ENCODE data around the gene PRKCB. TPM values are rescaled to one million over a fixed set of nuclear protein-coding genes. Genes with fewer than 3 reads are reported as not detected.

The PRKCB gene
- total and polyA plus RNA-seq, 4 donors, result 1.6 to 9.4 (median 4.0) TPM

GRCh38 chr16:24163935-24164334 lies 328.2 kb downstream of the PRKCB start (continued):
- TF ChIP-seq, protein P1, sequence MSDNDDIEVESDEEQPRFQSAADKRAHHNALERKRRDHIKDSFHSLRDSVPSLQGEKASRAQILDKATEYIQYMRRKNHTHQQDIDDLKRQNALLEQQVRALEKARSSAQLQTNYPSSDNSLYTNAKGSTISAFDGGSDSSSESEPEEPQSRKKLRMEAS (IDR thresholded peaks at IDR 0.05), result no peak

DNA sequence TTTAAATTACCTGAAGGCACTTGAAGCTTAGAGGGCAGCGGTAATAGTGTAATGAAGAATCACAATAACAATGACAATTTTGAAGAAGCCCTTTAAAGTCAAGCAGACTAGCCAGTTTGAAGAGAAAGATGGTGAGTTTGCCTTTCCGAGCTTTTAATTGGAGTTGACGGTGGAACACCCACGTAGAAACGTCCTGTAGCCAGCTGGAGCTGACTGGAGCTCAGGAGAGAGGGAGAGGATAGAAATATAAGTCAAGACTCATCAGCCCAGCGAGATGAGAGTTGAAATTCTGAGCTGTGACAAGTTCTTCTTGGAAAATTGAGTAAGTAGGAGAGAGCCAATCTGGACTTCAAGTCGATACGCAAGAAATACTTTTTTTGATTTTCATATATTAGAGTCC lies 328.6 kb downstream of the PRKCB start:
- peaks cover 0 to 4% (median 0%) of the 10 kb centered on the region in 4 donors for H3K27me3 ChIP-seq (ENCODE audit: control insufficient read depth in 4 of 4, insufficient read depth in 4 of 4, low read length in 3 of 4)
- H3K9ac ChIP-seq (ENCODE audit: low read depth in 1 of 2, low read length in 2 of 2), result no peak overlapping the region
- no peaks in the 10 kb centered on the region for H3K9me3 ChIP-seq (ENCODE audit: control insufficient read depth in 4 of 4, low read length in 3 of 4)
- WGBS, result 64% methylated on average over 8 of the region's 8 CpGs
- H3K4me3 ChIP-seq (ENCODE audit: low read depth in 1 of 3, low read length in 3 of 3), result no peak overlapping the region
- no peak overlapping the region for H3K27ac ChIP-seq (ENCODE audit: low read depth in 1 of 2, low read length in 2 of 2)
- TF ChIP-seq FOXA2 (IDR thresholded peaks at IDR 0.05) (no peak), NR2F2 (IDR thresholded peaks at IDR 0.05) (no peak), ZBTB33 (IDR thresholded peaks at IDR 0.05) (no peak), EGR1 (IDR thresholded peaks at IDR 0.05; ENCODE audit: low read depth in 2 of 2) (no peak), SP1 (IDR thresholded peaks at IDR 0.05) (no peak), YY1 (IDR thresholded peaks at IDR 0.05) (no peak), RXRA (IDR thresholded peaks at IDR 0.05) (no peak), HNF4A (conservative IDR thresholded peaks at IDR 0.05) (no peak), GABPA (IDR thresholded peaks at IDR 0.05 in 1 of 2, conservative IDR thresholded peaks at IDR 0.05 in 1 of 2) (no peak), FOXA1 (IDR thresholded peaks at IDR 0.05) (no peak), JUND (IDR thresholded peaks at IDR 0.05) (no peak), HNF4G (IDR thresholded peaks at IDR 0.05) (no peak)
- TF ChIP-seq, protein P2, sequence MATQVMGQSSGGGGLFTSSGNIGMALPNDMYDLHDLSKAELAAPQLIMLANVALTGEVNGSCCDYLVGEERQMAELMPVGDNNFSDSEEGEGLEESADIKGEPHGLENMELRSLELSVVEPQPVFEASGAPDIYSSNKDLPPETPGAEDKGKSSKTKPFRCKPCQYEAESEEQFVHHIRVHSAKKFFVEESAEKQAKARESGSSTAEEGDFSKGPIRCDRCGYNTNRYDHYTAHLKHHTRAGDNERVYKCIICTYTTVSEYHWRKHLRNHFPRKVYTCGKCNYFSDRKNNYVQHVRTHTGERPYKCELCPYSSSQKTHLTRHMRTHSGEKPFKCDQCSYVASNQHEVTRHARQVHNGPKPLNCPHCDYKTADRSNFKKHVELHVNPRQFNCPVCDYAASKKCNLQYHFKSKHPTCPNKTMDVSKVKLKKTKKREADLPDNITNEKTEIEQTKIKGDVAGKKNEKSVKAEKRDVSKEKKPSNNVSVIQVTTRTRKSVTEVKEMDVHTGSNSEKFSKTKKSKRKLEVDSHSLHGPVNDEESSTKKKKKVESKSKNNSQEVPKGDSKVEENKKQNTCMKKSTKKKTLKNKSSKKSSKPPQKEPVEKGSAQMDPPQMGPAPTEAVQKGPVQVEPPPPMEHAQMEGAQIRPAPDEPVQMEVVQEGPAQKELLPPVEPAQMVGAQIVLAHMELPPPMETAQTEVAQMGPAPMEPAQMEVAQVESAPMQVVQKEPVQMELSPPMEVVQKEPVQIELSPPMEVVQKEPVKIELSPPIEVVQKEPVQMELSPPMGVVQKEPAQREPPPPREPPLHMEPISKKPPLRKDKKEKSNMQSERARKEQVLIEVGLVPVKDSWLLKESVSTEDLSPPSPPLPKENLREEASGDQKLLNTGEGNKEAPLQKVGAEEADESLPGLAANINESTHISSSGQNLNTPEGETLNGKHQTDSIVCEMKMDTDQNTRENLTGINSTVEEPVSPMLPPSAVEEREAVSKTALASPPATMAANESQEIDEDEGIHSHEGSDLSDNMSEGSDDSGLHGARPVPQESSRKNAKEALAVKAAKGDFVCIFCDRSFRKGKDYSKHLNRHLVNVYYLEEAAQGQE (IDR thresholded peaks at IDR 0.05), result no peak
- TF ChIP-seq, protein P1 (IDR thresholded peaks at IDR 0.05), result no peak
- peaks cover 0 to 2% (median 0%) of the 10 kb centered on the region in 4 donors for H3K36me3 ChIP-seq (ENCODE audit: control insufficient read depth in 4 of 4, insufficient read depth in 3 of 4, low read depth in 1 of 4, low read length in 3 of 4)
- no peaks in the 10 kb centered on the region for H3K4me1 ChIP-seq (ENCODE audit: control insufficient read depth in 4 of 4, insufficient read depth in 4 of 4, low read length in 3 of 4)
- no peak for DNase-seq (ENCODE audit: low spot score)

- no peak overlapping the region for H3K4me3 ChIP-seq (ENCODE audit: low read depth in 1 of 3, low read length in 3 of 3)
- 78% methylated on average over 3 of the region's 3 CpGs for WGBS
- no peak for DNase-seq (ENCODE audit: low spot score)
- H3K9me3 ChIP-seq (ENCODE audit: control insufficient read depth in 4 of 4, low read length in 3 of 4), result no peaks in the 10 kb centered on the region
- no peak for TF ChIP-seq NR2F2 (IDR thresholded peaks at IDR 0.05)
- TF ChIP-seq HNF4G (IDR thresholded peaks at IDR 0.05), result no peak
- no peak for TF ChIP-seq JUND (IDR thresholded peaks at IDR 0.05)
- TF ChIP-seq FOXA2 (IDR thresholded peaks at IDR 0.05), result no peak
- TF ChIP-seq, protein P1 (IDR thresholded peaks at IDR 0.05), result no peak
- TF ChIP-seq SP1 (IDR thresholded peaks at IDR 0.05), result no peak
- TF ChIP-seq FOXA1 (IDR thresholded peaks at IDR 0.05), result no peak
- no peak for TF ChIP-seq YY1 (IDR thresholded peaks at IDR 0.05)
- TF ChIP-seq ATF3 (IDR thresholded peaks at IDR 0.05), result no peak
- no peak for TF ChIP-seq HNF4A (conservative IDR thresholded peaks at IDR 0.05)
- TF ChIP-seq, protein P2 (IDR thresholded peaks at IDR 0.05), result no peak
- TF ChIP-seq, protein P3, sequence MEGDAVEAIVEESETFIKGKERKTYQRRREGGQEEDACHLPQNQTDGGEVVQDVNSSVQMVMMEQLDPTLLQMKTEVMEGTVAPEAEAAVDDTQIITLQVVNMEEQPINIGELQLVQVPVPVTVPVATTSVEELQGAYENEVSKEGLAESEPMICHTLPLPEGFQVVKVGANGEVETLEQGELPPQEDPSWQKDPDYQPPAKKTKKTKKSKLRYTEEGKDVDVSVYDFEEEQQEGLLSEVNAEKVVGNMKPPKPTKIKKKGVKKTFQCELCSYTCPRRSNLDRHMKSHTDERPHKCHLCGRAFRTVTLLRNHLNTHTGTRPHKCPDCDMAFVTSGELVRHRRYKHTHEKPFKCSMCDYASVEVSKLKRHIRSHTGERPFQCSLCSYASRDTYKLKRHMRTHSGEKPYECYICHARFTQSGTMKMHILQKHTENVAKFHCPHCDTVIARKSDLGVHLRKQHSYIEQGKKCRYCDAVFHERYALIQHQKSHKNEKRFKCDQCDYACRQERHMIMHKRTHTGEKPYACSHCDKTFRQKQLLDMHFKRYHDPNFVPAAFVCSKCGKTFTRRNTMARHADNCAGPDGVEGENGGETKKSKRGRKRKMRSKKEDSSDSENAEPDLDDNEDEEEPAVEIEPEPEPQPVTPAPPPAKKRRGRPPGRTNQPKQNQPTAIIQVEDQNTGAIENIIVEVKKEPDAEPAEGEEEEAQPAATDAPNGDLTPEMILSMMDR (IDR thresholded peaks at IDR 0.05; ENCODE audit: low read depth, low read length, missing input control), result no peak
- H3K27ac ChIP-seq (ENCODE audit: low read depth in 1 of 2, low read length in 2 of 2), result no peak overlapping the region
- H3K36me3 ChIP-seq (ENCODE audit: control insufficient read depth in 4 of 4, insufficient read depth in 3 of 4, low read depth in 1 of 4, low read length in 3 of 4), result peaks cover 0 to 2% (median 0%) of the 10 kb centered on the region in 4 donors
- peaks cover 0 to 4% (median 0%) of the 10 kb centered on the region in 4 donors for H3K27me3 ChIP-seq (ENCODE audit: control insufficient read depth in 4 of 4, insufficient read depth in 4 of 4, low read length in 3 of 4)
- H3K9ac ChIP-seq (ENCODE audit: low read depth in 1 of 2, low read length in 2 of 2), result no peak overlapping the region
- no peaks in the 10 kb centered on the region for H3K4me1 ChIP-seq (ENCODE audit: control insufficient read depth in 4 of 4, insufficient read depth in 4 of 4, low read length in 3 of 4)
Observed at GRCh38 chr16:24165273-24165672, 329.5 kb downstream of the PRKCB start.
